ENCODE measurements around the gene POU2AF1. TPM values are rescaled to one million over a fixed set of nuclear protein-coding genes. Genes with fewer than 3 reads are reported as not detected.
A peak's percentile ranks its signal among the peaks of the same experiment; 100 is the strongest.

The POU2AF1 gene
- total RNA-seq, 4 donors from 2014 or later, result 1.4 to 19.8 (median 2.9) TPM

GRCh38 chr11:111359223-111360149 lies 19.6 kb downstream of the POU2AF1 start:
- WGBS, 2 donors (ENCODE audit: low coverage in 1 of 2), result 83 to 89% methylated on average over 3 to 7 of the region's 7 CpGs
- no peak for DNase-seq
- H3K9me3 ChIP-seq, result no peaks in the 10 kb centered on the region
- H3K4me3 ChIP-seq, result no peak overlapping the region
- H3K4me1 ChIP-seq, result peaks cover 3 to 19% (median 10%) of the 10 kb centered on the region in 4 donors
- H3K27ac ChIP-seq, result peak overlapping the region; percentile 77 to 84 (median 78)
- intact Hi-C loops (cut with DNase I; ENCODE audit: low total_unique reads), result no loop called here
- TF ChIP-seq CTCF (IDR thresholded peaks at IDR 0.05), result no peak
- TF ChIP-seq EP300 (IDR thresholded peaks at IDR 0.05; ENCODE audit: low read depth), result no peak
- no peak for TF ChIP-seq POLR2AphosphoS5 (IDR thresholded peaks at IDR 0.05)
- TF ChIP-seq POLR2A (IDR thresholded peaks at IDR 0.05), result no peak
- in situ Hi-C loops (cut with MboI; ENCODE audit: low pct_ligation_motif_present in 1 of 4, low pct_unique_long_range_greater_than_20kb in 1 of 4, low sequenced_read_pairs in 3 of 4), result no loop called here
- no peaks in the 10 kb centered on the region for H3K36me3 ChIP-seq
- no peaks in the 10 kb centered on the region for H3K27me3 ChIP-seq

- Histone ChIP-seq H3K9me3 (no peaks in the 10 kb centered on the region), H3K4me1 (peaks cover 3 to 26% (median 10%) of the 10 kb centered on the region in 4 donors), H3K4me3 (no peak overlapping the region), H3K27me3 (no peaks in the 10 kb centered on the region), H3K27ac (no peak overlapping the region), H3K36me3 (no peaks in the 10 kb centered on the region)
- no peak for DNase-seq
- TF ChIP-seq CTCF (IDR thresholded peaks at IDR 0.05), result no peak
- no peak for TF ChIP-seq POLR2AphosphoS5 (IDR thresholded peaks at IDR 0.05)
- in situ Hi-C loops (cut with MboI; ENCODE audit: low pct_ligation_motif_present in 1 of 4, low pct_unique_long_range_greater_than_20kb in 1 of 4, low sequenced_read_pairs in 3 of 4) (no loop called here), intact Hi-C loops (cut with DNase I; ENCODE audit: low total_unique reads) (no loop called here)
- 79 to 84% methylated on average over 9 to 22 of the region's 22 CpGs for WGBS, 2 donors (ENCODE audit: low coverage in 1 of 2)
Observed at GRCh38 chr11:111358038-111359001, 20.8 kb downstream of the POU2AF1 start.

GRCh38 chr11:111357150-111358037 lies 21.7 kb downstream of the POU2AF1 start:
- in situ Hi-C loops (cut with MboI; ENCODE audit: low pct_ligation_motif_present in 1 of 4, low pct_unique_long_range_greater_than_20kb in 1 of 4, low sequenced_read_pairs in 3 of 4), result no loop called here
- intact Hi-C loops (cut with DNase I; ENCODE audit: low total_unique reads), result no loop called here

More at GRCh38 chr11:111357150-111358037, 21.7 kb downstream of the POU2AF1 start:
- no peaks in the 10 kb centered on the region for H3K9me3 ChIP-seq
- no peaks in the 10 kb centered on the region for H3K36me3 ChIP-seq
- no peak overlapping the region for H3K4me3 ChIP-seq
- H3K27ac ChIP-seq, result no peak overlapping the region
- no peaks in the 10 kb centered on the region for H3K27me3 ChIP-seq
- no peak for DNase-seq
- no peak for TF ChIP-seq CTCF (IDR thresholded peaks at IDR 0.05)
- TF ChIP-seq POLR2AphosphoS5 (IDR thresholded peaks at IDR 0.05), result no peak
- no peak for TF ChIP-seq EP300 (IDR thresholded peaks at IDR 0.05; ENCODE audit: low read depth)
- no peak for TF ChIP-seq POLR2A (IDR thresholded peaks at IDR 0.05)
- 82 to 88% methylated on average over 12 to 18 of the region's 18 CpGs for WGBS, 2 donors (ENCODE audit: low coverage in 1 of 2)
- H3K4me1 ChIP-seq, result peaks cover 3 to 30% (median 10%) of the 10 kb centered on the region in 4 donors
